Astrocyte (in vitro differentiated cells and primary cell): ENCODE results near the gene ZDHHC4. TPM values are rescaled to one million over a fixed set of nuclear protein-coding genes. Genes with fewer than 3 reads are reported as not detected.
"Not testable (repeated sequence)": the region's sequence is repeated elsewhere in the genome, so short reads cannot be mapped to it uniquely, and the experiment has no call there.

Source experiments
- DNase-seq: peaks from one replicate; pipeline ENCODE4 v3.0.0-alpha.2; 2010; ENCODE audit warnings: low read depth
- FAIRE-seq: peaks from 2 replicates; lab custom pipeline; 2011; peaks lifted over from hg19 to GRCh38; lab: Jason Lieb, UNC
- H2AFZ ChIP-seq: 2 replicates; pipeline ENCODE4 v1.6.0; 2012; ENCODE audit warnings: low read depth, low read length, inconsistent platforms
- H3K27ac ChIP-seq: 2 replicates; pipeline ENCODE4 v1.5.1; 2011; ENCODE audit warnings: low read depth, low read length, inconsistent platforms
- H3K27me3 ChIP-seq: 2 replicates; pipeline ENCODE4 v1.6.0; 2011; ENCODE audit warnings: low read length, inconsistent platforms; ENCODE audit not compliant: insufficient read depth
- H3K36me3 ChIP-seq: 2 replicates; pipeline ENCODE4 v1.5.1; 2011; ENCODE audit warnings: low read length, inconsistent platforms; ENCODE audit not compliant: insufficient read depth
- H3K4me1 ChIP-seq: 2 replicates; pipeline ENCODE4 v1.5.1; 2011; ENCODE audit warnings: low read length, inconsistent platforms; ENCODE audit not compliant: insufficient read depth
- H3K4me2 ChIP-seq: 2 replicates; pipeline ENCODE4 v1.6.0; 2012; ENCODE audit warnings: low read length, inconsistent platforms
- H3K4me3 ChIP-seq: 2 replicates; pipeline ENCODE4 v1.5.1; 2011; ENCODE audit warnings: low read depth, mild to moderate bottlenecking, low read length, inconsistent platforms; ENCODE audit not compliant: insufficient read depth
- H3K79me2 ChIP-seq: 2 replicates; pipeline ENCODE4 v1.6.0; 2012; ENCODE audit warnings: mild to moderate bottlenecking, low read length, inconsistent platforms; ENCODE audit not compliant: insufficient read depth
- H3K9ac ChIP-seq: 2 replicates; pipeline ENCODE4 v1.6.0; 2012; ENCODE audit warnings: mild to moderate bottlenecking, low read length, inconsistent platforms
- H3K9me3 ChIP-seq: 2 replicates; pipeline ENCODE4 v1.5.1; 2012; ENCODE audit warnings: low read depth, mild to moderate bottlenecking, low read length, inconsistent platforms; ENCODE audit not compliant: insufficient read depth
- H4K20me1 ChIP-seq: 2 replicates; pipeline ENCODE4 v1.6.0; 2012; ENCODE audit warnings: low read length, inconsistent platforms; ENCODE audit not compliant: insufficient read depth
- H3K27ac Mint-ChIP-seq: one replicate; pipeline ENCODE4 v1.8.0; 2021; ENCODE audit warnings: mild to moderate bottlenecking, mixed read lengths; ENCODE audit not compliant: unreplicated experiment
- H3K27me3 Mint-ChIP-seq: one replicate; pipeline ENCODE4 v1.8.0; 2021; ENCODE audit warnings: low read depth, mixed read lengths; ENCODE audit not compliant: unreplicated experiment
- H3K36me3 Mint-ChIP-seq: one replicate; pipeline ENCODE4 v1.8.0; 2021; ENCODE audit warnings: low read depth, mixed read lengths; ENCODE audit not compliant: unreplicated experiment
- H3K4me1 Mint-ChIP-seq: one replicate; pipeline ENCODE4 v1.8.0; 2021; ENCODE audit warnings: low read depth, mixed read lengths; ENCODE audit not compliant: unreplicated experiment
- H3K4me3 Mint-ChIP-seq: one replicate; pipeline ENCODE4 v1.8.0; 2021; ENCODE audit warnings: mild to moderate bottlenecking, moderate library complexity, mixed read lengths; ENCODE audit not compliant: unreplicated experiment
- H3K9me3 Mint-ChIP-seq: one replicate; pipeline ENCODE4 v1.8.0; 2021; ENCODE audit warnings: mild to moderate bottlenecking, mixed read lengths; ENCODE audit not compliant: unreplicated experiment
- CTCF ChIP-seq: IDR thresholded peaks from 2 replicates; pipeline ENCODE4 v1.5.1; 2011; ENCODE audit warnings: low read depth, mild to moderate bottlenecking, inconsistent platforms, low read length, moderate library complexity; ENCODE audit not compliant: insufficient read depth
- EZH2 ChIP-seq: IDR thresholded peaks from 2 replicates; pipeline ENCODE4 v1.6.1; 2012; ENCODE audit warnings: mild to moderate bottlenecking, low read length, inconsistent platforms; ENCODE audit not compliant: insufficient read depth
- total RNA-seq: library from RNA; stranded (reverse); gene quantifications from 2 replicates; pipeline ENCODE4 v1.2.1, GENCODE V29; 2021

The ZDHHC4 gene
- total RNA-seq, 1 donor from 2014 or later = 33.2 TPM

GRCh38 chr7:6634021-6634420 lies 56.8 kb downstream of the ZDHHC4 start:
- Histone ChIP-seq H3K27ac (no peak overlapping the region), H3K4me2 (no peak overlapping the region), H4K20me1 (peaks cover 9% of the 10 kb centered on the region), H3K36me3 (no peaks in the 10 kb centered on the region), H3K27me3 (no peaks in the 10 kb centered on the region), H3K4me1 (peaks cover 11% of the 10 kb centered on the region), H2AFZ (no peak overlapping the region), H3K9me3 (no peaks in the 10 kb centered on the region), H3K9ac (no peak overlapping the region), H3K4me3 (no peak overlapping the region), H3K79me2 (peaks cover 23% of the 10 kb centered on the region)
- Mint-ChIP-seq H3K36me3 (peaks cover 5% of the 10 kb centered on the region), H3K4me3 (no peak overlapping the region), H3K9me3 (no peaks in the 10 kb centered on the region), H3K4me1 (peaks cover 6% of the 10 kb centered on the region), H3K27me3 (peaks cover 3% of the 10 kb centered on the region), H3K27ac (no peak overlapping the region)
- DNase-seq (no peak), FAIRE-seq (no peak)
- TF ChIP-seq CTCF = no peak
- TF ChIP-seq EZH2 = no peak

GRCh38 chr7:6634971-6635370 lies 57.7 kb downstream of the ZDHHC4 start:
- Histone ChIP-seq H3K4me1 (peaks cover 11% of the 10 kb centered on the region), H3K79me2 (peaks cover 33% of the 10 kb centered on the region), H4K20me1 (peaks cover 18% of the 10 kb centered on the region)
- not testable (repeated sequence) for H3K27me3 ChIP-seq, H3K9ac ChIP-seq, H3K36me3 ChIP-seq, H2AFZ ChIP-seq, H3K4me3 ChIP-seq, DNase-seq, H3K4me2 ChIP-seq, H3K27ac Mint-ChIP-seq, H3K27ac ChIP-seq, H3K27me3 Mint-ChIP-seq, H3K4me1 Mint-ChIP-seq, H3K9me3 ChIP-seq, H3K9me3 Mint-ChIP-seq, FAIRE-seq
- Mint-ChIP-seq H3K36me3 (peaks cover 12% of the 10 kb centered on the region), H3K4me3 (peak overlapping the region; percentile 74)

GRCh38 chr7:6636741-6637543 lies 59.7 kb downstream of the ZDHHC4 start, which contains the start of gene ZNF316:
Gene ZNF316 (plus strand): TSS chr7:6637318. CDS start chr7:6642410, 5,092 bp downstream.
- DNase-seq (peak; percentile 21), FAIRE-seq (no peak)
- peaks cover 1% of the 10 kb centered on the region for H3K9me3 Mint-ChIP-seq
- TF ChIP-seq EZH2 (no peak), CTCF (no peak)
- peaks cover 21% of the 10 kb centered on the region for H3K36me3 Mint-ChIP-seq
- H3K4me1 Mint-ChIP-seq = peaks cover 12% of the 10 kb centered on the region
- Histone ChIP-seq H3K27ac (peak within 1 kb of the TSS; percentile 42), H3K4me1 (peaks cover 11% of the 10 kb centered on the region), H3K27me3 (no peaks in the 10 kb centered on the region), H3K4me2 (peak within 1 kb of the TSS; percentile 95), H3K79me2 (peaks cover 52% of the 10 kb centered on the region), H4K20me1 (peaks cover 36% of the 10 kb centered on the region), H3K9me3 (no peaks in the 10 kb centered on the region), H2AFZ (peak within 1 kb of the TSS; percentile 71), H3K4me3 (peak within 1 kb of the TSS; percentile 67), H3K36me3 (no peaks in the 10 kb centered on the region), H3K9ac (peak within 1 kb of the TSS; percentile 86)
- H3K27ac Mint-ChIP-seq = peak within 1 kb of the TSS; percentile 72
- no peaks in the 10 kb centered on the region for H3K27me3 Mint-ChIP-seq
- peak within 1 kb of the TSS; percentile 88 for H3K4me3 Mint-ChIP-seq
